H1 (cell line): ENCODE results near the gene CD68.
A peak's percentile ranks its signal among the peaks of the same experiment; 100 is the strongest.

Experiments
- CHD2 ChIP-seq: IDR thresholded peaks from 2 replicates; pipeline ENCODE4 v1.6.1; 2012; ENCODE audit warnings: low read length, improper control_type of control experiment
- EGR1 ChIP-seq: IDR thresholded peaks from 2 replicates; pipeline ENCODE4 v1.6.1; 2011; ENCODE audit warnings: low read depth, low read length, borderline replicate concordance
- EP300 ChIP-seq, 2 experiments: IDR thresholded peaks; 1 replicate in 1 of 2; 2 replicates in 1 of 2; pipeline ENCODE4 v1.6.1; 2011 to 2012; ENCODE audit warnings: low read depth in 2 of 2, low read length in 2 of 2, mild to moderate bottlenecking in 2 of 2, borderline replicate concordance in 1 of 2, inconsistent platforms in 1 of 2, moderate library complexity in 1 of 2
- JUN ChIP-seq: IDR thresholded peaks from 2 replicates; pipeline ENCODE4 v1.6.1; 2011; ENCODE audit warnings: low read depth, mild to moderate bottlenecking, improper control_type of control experiment, low read length
- NRF1 ChIP-seq: IDR thresholded peaks from 2 replicates; pipeline ENCODE4 v1.6.1; 2011; ENCODE audit warnings: mild to moderate bottlenecking, low read depth, low read length, improper control_type of control experiment
- POLR2A ChIP-seq, 2 experiments: IDR thresholded peaks; 1 replicate in 1 of 2; 2 replicates in 1 of 2; pipeline ENCODE4 v1.6.1; 2011; ENCODE audit warnings: low read depth in 2 of 2, low read length in 2 of 2, mild to moderate bottlenecking in 2 of 2; ENCODE audit errors: control extremely low read depth in 1 of 2
- RBBP5 ChIP-seq: IDR thresholded peaks from 2 replicates; pipeline ENCODE4 v1.7.1; 2012; ENCODE audit warnings: low read depth, mild to moderate bottlenecking, inconsistent platforms, low read length, moderate library complexity, borderline replicate concordance
- SIX5 ChIP-seq: IDR thresholded peaks from 2 replicates; pipeline ENCODE4 v1.6.1; 2011; ENCODE audit warnings: mild to moderate bottlenecking, low read depth, low read length
- SUZ12 ChIP-seq: fragments of 200-600 bp; sonication (generic); IDR thresholded peaks from 2 replicates; pipeline ENCODE4 v1.6.1; 2012; ENCODE audit warnings: mild to moderate bottlenecking, inconsistent platforms, low read length, moderate library complexity, mixed read lengths
- TF ChIP-seq, protein P1 (sequence below), 3 experiments: IDR thresholded peaks; 1 replicate in 2 of 3; 2 replicates in 1 of 3; pipeline versions ENCODE4 v1.5.1 to v1.6.1; 2011; ENCODE audit warnings: low read length in 3 of 3, mild to moderate bottlenecking in 3 of 3, inconsistent platforms in 2 of 3, low read depth in 1 of 3, moderate library complexity in 1 of 3; ENCODE audit not compliant: insufficient read depth in 1 of 3; ENCODE audit errors: control extremely low read depth in 1 of 3
- TF ChIP-seq, protein P2 (sequence below): IDR thresholded peaks from 2 replicates; pipeline ENCODE4 v1.6.1; 2012; ENCODE audit warnings: inconsistent platforms

DNA sequence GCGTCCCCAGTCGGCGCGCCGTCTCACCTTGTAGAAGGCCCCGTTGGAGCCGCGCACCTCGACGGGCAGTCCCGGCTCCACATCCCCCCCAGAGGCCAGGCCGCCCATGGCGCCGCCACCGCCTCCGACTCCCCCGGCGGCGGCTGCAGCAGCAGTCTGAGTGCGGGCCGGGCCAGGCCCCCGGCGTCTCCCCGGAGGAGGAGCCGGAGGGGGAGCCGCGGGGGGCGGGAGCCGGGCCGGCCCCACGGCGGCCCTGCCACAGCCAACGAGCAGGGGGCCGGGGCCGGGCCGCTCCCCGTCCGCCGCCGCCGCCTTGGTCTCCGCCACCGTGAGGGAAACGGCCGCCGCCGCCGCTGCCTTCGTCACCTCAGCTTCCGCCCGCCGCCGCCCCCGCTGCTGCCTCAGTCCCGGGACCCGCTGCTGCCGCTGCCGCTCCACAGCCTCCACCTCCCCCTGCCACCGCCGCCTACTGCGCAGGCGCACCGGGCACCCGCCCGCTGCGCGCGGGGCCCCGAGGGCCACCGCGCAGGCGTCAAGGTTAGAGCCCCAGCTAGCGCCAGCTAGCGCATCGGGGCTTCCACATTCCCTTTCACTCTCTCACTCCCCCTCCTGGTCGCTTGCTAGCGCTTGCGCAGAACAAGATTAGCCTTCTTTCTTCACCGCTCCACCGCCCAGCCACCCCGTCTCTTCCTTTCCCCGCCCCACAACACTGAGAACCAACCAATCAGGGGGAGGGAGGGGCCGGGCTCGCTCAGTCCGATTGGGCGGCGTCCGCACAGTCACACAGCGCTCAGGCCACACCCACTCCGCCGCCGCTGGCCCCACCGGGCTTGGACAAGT lies 35.2 kb downstream of the CD68 start, which contains the start of gene FXR2:
- TF ChIP-seq, protein P1, sequence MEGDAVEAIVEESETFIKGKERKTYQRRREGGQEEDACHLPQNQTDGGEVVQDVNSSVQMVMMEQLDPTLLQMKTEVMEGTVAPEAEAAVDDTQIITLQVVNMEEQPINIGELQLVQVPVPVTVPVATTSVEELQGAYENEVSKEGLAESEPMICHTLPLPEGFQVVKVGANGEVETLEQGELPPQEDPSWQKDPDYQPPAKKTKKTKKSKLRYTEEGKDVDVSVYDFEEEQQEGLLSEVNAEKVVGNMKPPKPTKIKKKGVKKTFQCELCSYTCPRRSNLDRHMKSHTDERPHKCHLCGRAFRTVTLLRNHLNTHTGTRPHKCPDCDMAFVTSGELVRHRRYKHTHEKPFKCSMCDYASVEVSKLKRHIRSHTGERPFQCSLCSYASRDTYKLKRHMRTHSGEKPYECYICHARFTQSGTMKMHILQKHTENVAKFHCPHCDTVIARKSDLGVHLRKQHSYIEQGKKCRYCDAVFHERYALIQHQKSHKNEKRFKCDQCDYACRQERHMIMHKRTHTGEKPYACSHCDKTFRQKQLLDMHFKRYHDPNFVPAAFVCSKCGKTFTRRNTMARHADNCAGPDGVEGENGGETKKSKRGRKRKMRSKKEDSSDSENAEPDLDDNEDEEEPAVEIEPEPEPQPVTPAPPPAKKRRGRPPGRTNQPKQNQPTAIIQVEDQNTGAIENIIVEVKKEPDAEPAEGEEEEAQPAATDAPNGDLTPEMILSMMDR (IDR thresholded peaks at IDR 0.05; ENCODE audit: control extremely low read depth in 1 of 3, insufficient read depth in 1 of 3, low read depth in 1 of 3, low read length in 3 of 3), result peak; percentile 62 to 76 (median 64)
- no peak for TF ChIP-seq RBBP5
- no peak for TF ChIP-seq SUZ12
- no peak for TF ChIP-seq SIX5
- no peak for TF ChIP-seq CHD2
- TF ChIP-seq NRF1, result peak; percentile 85
- no peak for TF ChIP-seq JUN
- TF ChIP-seq EGR1, result peak; percentile 56; the same call in 1 of the 2 replicates
- no peak for TF ChIP-seq EP300 (IDR thresholded peaks at IDR 0.05; ENCODE audit: borderline replicate concordance in 1 of 2, low read depth in 2 of 2, low read length in 2 of 2)
- TF ChIP-seq, protein P2, sequence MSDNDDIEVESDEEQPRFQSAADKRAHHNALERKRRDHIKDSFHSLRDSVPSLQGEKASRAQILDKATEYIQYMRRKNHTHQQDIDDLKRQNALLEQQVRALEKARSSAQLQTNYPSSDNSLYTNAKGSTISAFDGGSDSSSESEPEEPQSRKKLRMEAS, result no peak
- peak in 1 of 2 experiments; percentile 24; a peak in 1 of 3 replicates for TF ChIP-seq POLR2A (IDR thresholded peaks at IDR 0.05; ENCODE audit: control extremely low read depth in 1 of 2, low read depth in 2 of 2, low read length in 2 of 2)
